SK-N-SH (cell line): ENCODE measurements around the gene ZC3H4. TPM values are rescaled to one million over a fixed set of nuclear protein-coding genes. Genes with fewer than 3 reads are reported as not detected.

Source experiments
- CTCF ChIA-PET: fragments of 300-600, 350-600 bp; formaldehyde crosslinking; extraction: SDS; loops from one replicate; lab custom pipeline; 2021; lab: Yijun Ruan, JAX
- POLR2A ChIA-PET: fragments of 350-600 bp; sonication (Branson Sonifier 250); formaldehyde crosslinking; extraction: SDS; loops from one replicate; lab custom pipeline; 2020; ENCODE audit warnings: antibody characterized with exemption, inconsistent platforms; lab: Yijun Ruan, JAX
- DNase-seq: peaks from one replicate; pipeline ENCODE4 v3.0.0; 2012
- H2AFZ ChIP-seq: fragments of 200-600 bp; sonication (generic); 2 replicates; pipeline ENCODE4 v1.8.1; 2016; ENCODE audit warnings: antibody characterized with exemption, mild to moderate bottlenecking, low read depth
- H3F3A ChIP-seq: fragments of 200-600 bp; sonication (generic); replicated peaks from 2 replicates; pipeline ENCODE3; 2016; ENCODE audit warnings: antibody characterized with exemption, mild to moderate bottlenecking; ENCODE audit not compliant: insufficient read depth
- H3K27ac ChIP-seq, 2 experiments: fragments of 200-500 bp in 1 of 2; fragments of 200-600 bp in 1 of 2; sonication (Bioruptor generic) in 1 of 2; sonication (generic), shearing (Covaris generic) in 1 of 2; 2 replicates each; pipeline versions ENCODE4 v1.5.1 to v1.6.1; 2014 to 2016; ENCODE audit warnings: low read depth in 2 of 2, inconsistent platforms in 1 of 2, low read length in 1 of 2, mild to moderate bottlenecking in 1 of 2, mixed read lengths in 1 of 2
- H3K27me3 ChIP-seq: fragments of 200-600 bp; sonication (generic), shearing (Covaris generic); 2 replicates; pipeline ENCODE4 v1.6.1; 2016; ENCODE audit warnings: mixed run types; ENCODE audit not compliant: insufficient read depth
- H3K36me3 ChIP-seq, 2 experiments: fragments of 200-500 bp in 1 of 2; fragments of 200-600 bp in 1 of 2; sonication (Bioruptor generic) in 1 of 2; sonication (generic) in 1 of 2; replicated peaks in 1 of 2; 2 replicates each; pipeline versions ENCODE3 to v1.5.1; 2014 to 2016; ENCODE audit warnings: low read length in 1 of 2, mild to moderate bottlenecking in 1 of 2; ENCODE audit not compliant: insufficient read depth in 2 of 2, control insufficient read depth in 1 of 2
- H3K4me1 ChIP-seq, 2 experiments: fragments of 200-500 bp in 1 of 2; fragments of 200-600 bp in 1 of 2; sonication (Bioruptor generic) in 1 of 2; sonication (generic), shearing (Covaris generic) in 1 of 2; 2 replicates each; pipeline versions ENCODE4 v1.5.1 to v1.6.1; 2014 to 2016; ENCODE audit warnings: low read depth in 1 of 2, low read length in 1 of 2, mixed run types in 1 of 2; ENCODE audit not compliant: insufficient read depth in 2 of 2, control insufficient read depth in 1 of 2
- H3K4me2 ChIP-seq: fragments of 200-600 bp; sonication (generic), shearing (Covaris generic); 2 replicates; pipeline ENCODE4 v1.6.1; 2017; ENCODE audit warnings: mixed run types
- H3K4me3 ChIP-seq, 2 experiments: fragments of 200-500 bp in 1 of 2; fragments of 200-600 bp in 1 of 2; sonication (Bioruptor generic) in 1 of 2; sonication (generic), shearing (Covaris generic) in 1 of 2; 2 replicates each; pipeline versions ENCODE4 v1.5.1 to v1.8.1; 2014 to 2016; ENCODE audit warnings: low read depth in 2 of 2, inconsistent platforms in 1 of 2, low read length in 1 of 2, mild to moderate bottlenecking in 1 of 2, mixed read lengths in 1 of 2, moderate library complexity in 1 of 2
- H3K79me2 ChIP-seq: fragments of 200-600 bp; sonication (generic); 2 replicates; pipeline ENCODE4 v1.8.1; 2017; ENCODE audit warnings: mild to moderate bottlenecking; ENCODE audit not compliant: insufficient read depth
- H3K9ac ChIP-seq: fragments of 200-600 bp; sonication (generic); 2 replicates; pipeline ENCODE4 v1.6.1; 2017; ENCODE audit warnings: mixed run types
- H3K9me2 ChIP-seq: fragments of 200-600 bp; sonication (generic); 2 replicates; pipeline ENCODE4 v1.6.1; 2017; ENCODE audit warnings: mixed run types
- H3K9me3 ChIP-seq: fragments of 200-600 bp; sonication (generic); 2 replicates; pipeline ENCODE4 v1.6.1; 2017; ENCODE audit warnings: mixed run types, mild to moderate bottlenecking, moderate library complexity
- H4K20me1 ChIP-seq: fragments of 200-600 bp; sonication (generic); 2 replicates; pipeline ENCODE4 v1.6.1; 2017; ENCODE audit warnings: mild to moderate bottlenecking, mixed run types; ENCODE audit not compliant: insufficient read depth
- CHD2 ChIP-seq: fragments of 150-350 bp; IDR thresholded peaks from 2 replicates; pipeline ENCODE4 v1.6.1; 2018; ENCODE audit warnings: low read length; ENCODE audit not compliant: partially characterized antibody
- ELF1 ChIP-seq: IDR thresholded peaks from 2 replicates; pipeline ENCODE4 v1.4.0; 2012
- EZH2phosphoT487 ChIP-seq: fragments of 200-600 bp; sonication (generic); IDR thresholded peaks from 2 replicates; pipeline ENCODE4 v1.6.1; 2017; ENCODE audit warnings: low read depth, mixed run types, mild to moderate bottlenecking, antibody characterized with exemption, moderate library complexity, borderline replicate concordance
- FOXJ3 ChIP-seq: sonication (generic); formaldehyde crosslinking; IDR thresholded peaks from 2 replicates; pipeline ENCODE4 v1.5.1; 2020; ENCODE audit warnings: mild to moderate bottlenecking, missing genetic modification reagents
- FOXM1 ChIP-seq: IDR thresholded peaks from 2 replicates; pipeline ENCODE4 v1.4.0; 2012; ENCODE audit warnings: low read depth, mild to moderate bottlenecking
- GABPA ChIP-seq: IDR thresholded peaks from 2 replicates; pipeline ENCODE4 v1.4.0; 2012; ENCODE audit warnings: low read depth, mild to moderate bottlenecking
- JUND ChIP-seq: IDR thresholded peaks from 2 replicates; pipeline ENCODE4 v1.4.0; 2012
- RAD21 ChIP-seq: IDR thresholded peaks from 2 replicates; pipeline ENCODE4 v1.6.1; 2012; ENCODE audit warnings: mild to moderate bottlenecking, low read length
- RXRA ChIP-seq: IDR thresholded peaks from 2 replicates; pipeline ENCODE4 v1.4.0; 2012; ENCODE audit warnings: low read depth, mild to moderate bottlenecking, borderline replicate concordance
- TAF1 ChIP-seq: IDR thresholded peaks from 2 replicates; pipeline ENCODE4 v1.6.1; 2012; ENCODE audit warnings: low read depth, mild to moderate bottlenecking, low read length, moderate library complexity, borderline replicate concordance
- TCF12 ChIP-seq: IDR thresholded peaks from 2 replicates; pipeline ENCODE4 v1.4.0; 2012
- TEAD4 ChIP-seq: IDR thresholded peaks from 2 replicates; pipeline ENCODE4 v1.4.0; 2012; ENCODE audit warnings: mild to moderate bottlenecking, borderline replicate concordance; ENCODE audit not compliant: insufficient read depth
- YY1 ChIP-seq: IDR thresholded peaks from 2 replicates; pipeline ENCODE4 v1.4.0; 2012; ENCODE audit warnings: low read depth, mild to moderate bottlenecking
- WGBS: methylation state at CpG from one replicate; pipeline ENCODE4 v1.1.6; 2017; ENCODE audit warnings: low lambda C conversion rate; 5-methylcytosine and 5-hydroxymethylcytosine counted together
- polyA plus RNA-seq, 3 experiments: library from polyadenylated mRNA; depleted of rRNA; stranded (reverse); fragments of >200 nt; gene quantifications; 2 replicates each; pipeline ENCODE4 v1.2.3, GENCODE V29; 2012
- TF ChIP-seq, protein P1 (sequence below): IDR thresholded peaks from 2 replicates; pipeline ENCODE4 v1.4.0; 2012; ENCODE audit warnings: low read depth, borderline replicate concordance
- TF ChIP-seq, protein P2 (sequence below): fragments of 200-600 bp; sonication (generic); IDR thresholded peaks from 2 replicates; pipeline ENCODE4 v1.6.1; 2017; ENCODE audit warnings: antibody characterized with exemption, mild to moderate bottlenecking, moderate library complexity
- TF ChIP-seq, protein P3 (sequence below): IDR thresholded peaks from 2 replicates; pipeline ENCODE4 v1.6.1; 2012; ENCODE audit warnings: mild to moderate bottlenecking, low read depth, low read length, moderate library complexity

The ZC3H4 gene
- polyA plus RNA-seq, 1 of the 3 experiments (the other 2 are of a cell fraction) = 7.6 TPM

DNA sequence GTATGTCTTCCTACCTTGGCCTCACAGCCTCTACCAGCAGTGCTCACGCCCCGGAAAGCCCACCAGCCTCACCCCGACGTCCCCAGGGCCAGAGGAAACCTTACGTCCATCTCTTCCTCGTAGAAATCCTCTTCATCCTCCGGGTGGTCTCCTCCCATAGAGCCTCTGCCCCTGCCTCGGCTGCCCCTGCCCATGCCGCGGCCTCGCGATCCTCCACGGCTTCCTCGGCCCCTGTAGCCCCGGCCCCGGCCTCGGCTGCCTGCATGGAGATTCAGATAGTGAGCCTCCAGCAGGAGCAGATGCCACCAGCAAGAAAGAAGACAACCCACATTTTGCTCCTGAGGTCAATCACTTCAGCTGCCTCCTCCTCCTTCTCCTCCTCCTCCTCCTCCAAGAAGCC lies 27.3 kb downstream of the ZC3H4 start:
- Histone ChIP-seq H3K9me3 (no peaks in the 10 kb centered on the region), H3K27me3 (no peaks in the 10 kb centered on the region), H3K4me2 (no peak overlapping the region), H3K4me3 (no peak overlapping the region), H3K9ac (no peak overlapping the region), H3K9me2 (no peaks in the 10 kb centered on the region)
- ChIA-PET CTCF (interaction anchor here (1.8 to 1.9 kb wide), 2 partner anchors 39 to 73 kb away, joined by 5 to 10 read pairs; no protein-coding TSS in a partner anchor), POLR2A (no interaction called here)
- TF ChIP-seq, protein P1, sequence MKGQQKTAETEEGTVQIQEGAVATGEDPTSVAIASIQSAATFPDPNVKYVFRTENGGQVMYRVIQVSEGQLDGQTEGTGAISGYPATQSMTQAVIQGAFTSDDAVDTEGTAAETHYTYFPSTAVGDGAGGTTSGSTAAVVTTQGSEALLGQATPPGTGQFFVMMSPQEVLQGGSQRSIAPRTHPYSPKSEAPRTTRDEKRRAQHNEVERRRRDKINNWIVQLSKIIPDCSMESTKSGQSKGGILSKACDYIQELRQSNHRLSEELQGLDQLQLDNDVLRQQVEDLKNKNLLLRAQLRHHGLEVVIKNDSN = no peak
- TF ChIP-seq JUND (no peak), FOXJ3 (no peak), FOXM1 (no peak), ELF1 (no peak), TEAD4 (no peak), TCF12 (no peak), EZH2phosphoT487 (no peak), YY1 (no peak), RAD21 (no peak), RXRA (no peak)
- TF ChIP-seq, all 33 proteins: peak for 0
- Histone ChIP-seq H4K20me1 (no peaks in the 10 kb centered on the region), H3K4me1 (no peaks in the 10 kb centered on the region), H3K79me2 (peaks cover 15% of the 10 kb centered on the region), H3K36me3 (peaks cover 31 to 53% of the 10 kb centered on the region in 2 experiments), H3K27ac (no peak overlapping the region), H3F3A (peaks cover 16% of the 10 kb centered on the region), H2AFZ (no peak overlapping the region)
- DNase-seq = no peak
- 96% methylated on average over 17 of the region's 17 CpGs for WGBS

DNA sequence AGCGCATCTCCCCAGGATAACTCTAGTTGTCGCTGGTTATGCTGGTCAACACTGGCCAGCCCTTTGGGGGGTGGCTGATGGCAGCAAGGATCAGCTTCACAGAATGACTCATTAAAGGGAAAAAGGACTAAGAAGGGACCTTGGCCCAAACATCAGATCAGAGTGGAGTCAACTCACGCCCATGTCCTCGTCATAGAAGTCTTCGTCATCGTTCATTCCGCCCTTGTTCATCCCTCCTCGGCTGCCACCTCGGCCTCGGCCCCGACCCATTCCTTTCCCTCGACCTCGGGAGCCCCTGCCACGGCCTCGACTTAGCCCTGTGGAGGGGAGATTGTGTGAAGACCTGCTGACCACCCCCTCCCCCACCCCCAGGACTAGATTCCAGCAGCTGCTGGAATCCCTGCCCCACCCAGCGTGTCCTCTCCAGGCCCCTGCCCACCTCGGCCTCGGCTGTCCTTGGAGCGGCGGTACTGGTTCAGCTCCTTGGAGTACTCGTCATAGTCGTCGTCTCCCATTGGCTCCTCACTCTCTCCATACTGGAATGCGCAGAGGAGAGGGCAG lies 28.6 kb downstream of the ZC3H4 start:
- Histone ChIP-seq H3K36me3 (peaks cover 41 to 54% of the 10 kb centered on the region in 2 experiments), H3K27ac (no peak overlapping the region), H3K9me2 (no peaks in the 10 kb centered on the region), H3K4me2 (no peak overlapping the region), H3K4me1 (no peaks in the 10 kb centered on the region), H3K79me2 (peaks cover 15% of the 10 kb centered on the region), H3K9ac (no peak overlapping the region), H3K27me3 (no peaks in the 10 kb centered on the region), H3K4me3 (no peak overlapping the region), H2AFZ (no peak overlapping the region), H4K20me1 (no peaks in the 10 kb centered on the region), H3K9me3 (no peaks in the 10 kb centered on the region), H3F3A (peaks cover 21% of the 10 kb centered on the region)
- 95% methylated on average over 24 of the region's 24 CpGs for WGBS
- ChIA-PET POLR2A (no interaction called here), CTCF (interaction anchor here (1.0 kb wide), 1 partner anchor 46 kb away, joined by 3 read pairs; the partner anchor contains the start of gene SAE1)
- TF ChIP-seq JUND = no peak
- DNase-seq = no peak

DNA sequence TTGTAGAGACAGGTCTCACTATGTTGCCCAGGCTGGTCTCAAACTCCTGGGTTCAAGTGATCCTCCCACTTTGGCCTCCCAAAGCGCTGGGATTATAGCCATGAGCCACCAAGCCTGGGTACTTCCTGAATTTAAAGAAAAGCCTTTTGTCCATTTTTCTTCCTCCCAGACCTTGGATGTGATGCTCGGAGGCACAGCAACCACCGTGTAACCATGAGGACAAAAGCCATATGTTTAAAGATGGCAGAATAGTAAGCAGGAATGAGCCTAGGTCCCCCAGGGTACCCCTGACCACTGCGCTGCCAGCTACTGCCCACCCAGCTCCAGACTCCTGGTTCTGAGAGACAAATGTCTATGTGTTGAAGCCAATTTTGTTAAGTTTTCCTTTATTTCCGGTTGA lies 31.1 kb downstream of the ZC3H4 start:
- 99% methylated on average over 5 of the region's 5 CpGs for WGBS
- peaks cover 29% of the 10 kb centered on the region for H3F3A ChIP-seq
- 0 out of 4 replicates have a peak, but pooled peaks cover 0 to 5% of the 10 kb centered on the region in 2 experiments for H3K4me1 ChIP-seq
- no peak overlapping the region for H2AFZ ChIP-seq
- no peaks in the 10 kb centered on the region for H3K27me3 ChIP-seq
- no peak overlapping the region for H3K9ac ChIP-seq
- no peak overlapping the region for H3K27ac ChIP-seq
- H3K79me2 ChIP-seq = peaks cover 14% of the 10 kb centered on the region
- H3K9me3 ChIP-seq = no peaks in the 10 kb centered on the region
- no peak overlapping the region for H3K4me2 ChIP-seq
- H3K4me3 ChIP-seq = no peak overlapping the region
- H4K20me1 ChIP-seq = no peaks in the 10 kb centered on the region
- ChIA-PET CTCF (interaction anchor here (1.1 to 3.0 kb wide), 3 partner anchors 44 to 161 kb away, joined by 3 to 15 read pairs (median 7); no protein-coding TSS in a partner anchor), POLR2A (interaction anchor here (0.5 kb wide), 1 partner anchor 41 kb away, joined by 3 read pairs; no protein-coding TSS in a partner anchor)
- no peaks in the 10 kb centered on the region for H3K9me2 ChIP-seq
- H3K36me3 ChIP-seq = peaks cover 43 to 49% of the 10 kb centered on the region in 2 experiments
- no peak for DNase-seq
- TF ChIP-seq TAF1 = no peak
- TF ChIP-seq CHD2 = no peak
- TF ChIP-seq RXRA = no peak
- no peak for TF ChIP-seq TEAD4
- TF ChIP-seq, protein P2, sequence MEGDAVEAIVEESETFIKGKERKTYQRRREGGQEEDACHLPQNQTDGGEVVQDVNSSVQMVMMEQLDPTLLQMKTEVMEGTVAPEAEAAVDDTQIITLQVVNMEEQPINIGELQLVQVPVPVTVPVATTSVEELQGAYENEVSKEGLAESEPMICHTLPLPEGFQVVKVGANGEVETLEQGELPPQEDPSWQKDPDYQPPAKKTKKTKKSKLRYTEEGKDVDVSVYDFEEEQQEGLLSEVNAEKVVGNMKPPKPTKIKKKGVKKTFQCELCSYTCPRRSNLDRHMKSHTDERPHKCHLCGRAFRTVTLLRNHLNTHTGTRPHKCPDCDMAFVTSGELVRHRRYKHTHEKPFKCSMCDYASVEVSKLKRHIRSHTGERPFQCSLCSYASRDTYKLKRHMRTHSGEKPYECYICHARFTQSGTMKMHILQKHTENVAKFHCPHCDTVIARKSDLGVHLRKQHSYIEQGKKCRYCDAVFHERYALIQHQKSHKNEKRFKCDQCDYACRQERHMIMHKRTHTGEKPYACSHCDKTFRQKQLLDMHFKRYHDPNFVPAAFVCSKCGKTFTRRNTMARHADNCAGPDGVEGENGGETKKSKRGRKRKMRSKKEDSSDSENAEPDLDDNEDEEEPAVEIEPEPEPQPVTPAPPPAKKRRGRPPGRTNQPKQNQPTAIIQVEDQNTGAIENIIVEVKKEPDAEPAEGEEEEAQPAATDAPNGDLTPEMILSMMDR = no peak
- TF ChIP-seq, protein P3, sequence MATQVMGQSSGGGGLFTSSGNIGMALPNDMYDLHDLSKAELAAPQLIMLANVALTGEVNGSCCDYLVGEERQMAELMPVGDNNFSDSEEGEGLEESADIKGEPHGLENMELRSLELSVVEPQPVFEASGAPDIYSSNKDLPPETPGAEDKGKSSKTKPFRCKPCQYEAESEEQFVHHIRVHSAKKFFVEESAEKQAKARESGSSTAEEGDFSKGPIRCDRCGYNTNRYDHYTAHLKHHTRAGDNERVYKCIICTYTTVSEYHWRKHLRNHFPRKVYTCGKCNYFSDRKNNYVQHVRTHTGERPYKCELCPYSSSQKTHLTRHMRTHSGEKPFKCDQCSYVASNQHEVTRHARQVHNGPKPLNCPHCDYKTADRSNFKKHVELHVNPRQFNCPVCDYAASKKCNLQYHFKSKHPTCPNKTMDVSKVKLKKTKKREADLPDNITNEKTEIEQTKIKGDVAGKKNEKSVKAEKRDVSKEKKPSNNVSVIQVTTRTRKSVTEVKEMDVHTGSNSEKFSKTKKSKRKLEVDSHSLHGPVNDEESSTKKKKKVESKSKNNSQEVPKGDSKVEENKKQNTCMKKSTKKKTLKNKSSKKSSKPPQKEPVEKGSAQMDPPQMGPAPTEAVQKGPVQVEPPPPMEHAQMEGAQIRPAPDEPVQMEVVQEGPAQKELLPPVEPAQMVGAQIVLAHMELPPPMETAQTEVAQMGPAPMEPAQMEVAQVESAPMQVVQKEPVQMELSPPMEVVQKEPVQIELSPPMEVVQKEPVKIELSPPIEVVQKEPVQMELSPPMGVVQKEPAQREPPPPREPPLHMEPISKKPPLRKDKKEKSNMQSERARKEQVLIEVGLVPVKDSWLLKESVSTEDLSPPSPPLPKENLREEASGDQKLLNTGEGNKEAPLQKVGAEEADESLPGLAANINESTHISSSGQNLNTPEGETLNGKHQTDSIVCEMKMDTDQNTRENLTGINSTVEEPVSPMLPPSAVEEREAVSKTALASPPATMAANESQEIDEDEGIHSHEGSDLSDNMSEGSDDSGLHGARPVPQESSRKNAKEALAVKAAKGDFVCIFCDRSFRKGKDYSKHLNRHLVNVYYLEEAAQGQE = no peak
- TF ChIP-seq GABPA = no peak
